AG04449 (cell line): ENCODE data around the gene PLEKHG4B.

Source experiments
- CTCF ChIA-PET: fragments of 350-600 bp; formaldehyde crosslinking; extraction: SDS; loops from one replicate; lab custom pipeline; 2021; ENCODE audit warnings: antibody characterized with exemption; lab: Yijun Ruan, JAX
- POLR2A ChIA-PET: fragments of 400-600, 350-600 bp; formaldehyde crosslinking; extraction: SDS; loops from one replicate; lab custom pipeline; 2020; ENCODE audit warnings: antibody characterized with exemption, inconsistent platforms; lab: Yijun Ruan, JAX
- DNase-seq: peaks from one replicate; pipeline ENCODE4 v3.0.0-alpha.2; 2010; ENCODE audit warnings: low read depth, low spot score
- H3K4me3 ChIP-seq: 2 replicates; pipeline ENCODE4 v1.5.1; 2011; ENCODE audit warnings: low read depth, mild to moderate bottlenecking, control low read depth, low read length
- CTCF ChIP-seq: IDR thresholded peaks from one replicate; pipeline ENCODE4 v1.5.1; 2011; ENCODE audit warnings: mild to moderate bottlenecking, moderate library complexity, low read length, control low read depth, inconsistent platforms; ENCODE audit not compliant: insufficient read depth; ENCODE audit errors: missing control alignments

PLEKHG4B gene

GRCh38 chr5:136901-137300, 44.9 kb downstream of the PLEKHG4B start:
- no peak for TF ChIP-seq CTCF
- no peak for DNase-seq
- POLR2A ChIA-PET, result no interaction called here
- no peak overlapping the region for H3K4me3 ChIP-seq
- CTCF ChIA-PET, result no interaction called here

- no peak overlapping the region for H3K4me3 ChIP-seq
- no peak for DNase-seq
- CTCF ChIA-PET, result no interaction called here
- no peak for TF ChIP-seq CTCF
- POLR2A ChIA-PET, result no interaction called here
Measured at GRCh38 chr5:137741-138140, 45.8 kb downstream of the PLEKHG4B start.

- no peak overlapping the region for H3K4me3 ChIP-seq
- DNase-seq, result no peak
- CTCF ChIA-PET, result no interaction called here
- no peak for TF ChIP-seq CTCF
- POLR2A ChIA-PET, result no interaction called here
Measured at GRCh38 chr5:138936-139335, 47.0 kb downstream of the PLEKHG4B start.

GRCh38 chr5:139579-140442, 47.8 kb downstream of the PLEKHG4B start:
- no peak for DNase-seq
- ChIA-PET CTCF (no interaction called here), POLR2A (no interaction called here)
- no peak for TF ChIP-seq CTCF
- H3K4me3 ChIP-seq, result no peak overlapping the region

GRCh38 chr5:140443-140829, 48.5 kb downstream of the PLEKHG4B start:
- no peak overlapping the region for H3K4me3 ChIP-seq
- ChIA-PET CTCF (no interaction called here), POLR2A (no interaction called here)
- DNase-seq, result no peak
- TF ChIP-seq CTCF, result no peak

GRCh38 chr5:141211-141610, 49.2 kb downstream of the PLEKHG4B start:
- H3K4me3 ChIP-seq, result no peak overlapping the region
- DNase-seq, result no peak
- POLR2A ChIA-PET, result no interaction called here
- CTCF ChIA-PET, result no interaction called here
- no peak for TF ChIP-seq CTCF
